Measurements from ENCODE around the gene HYDIN. TPM values are rescaled to one million over a fixed set of nuclear protein-coding genes. Genes with fewer than 3 reads are reported as not detected.

Gene HYDIN
- polyA plus RNA-seq, 1 donor from 2014 or later: 2.2 TPM

DNA sequence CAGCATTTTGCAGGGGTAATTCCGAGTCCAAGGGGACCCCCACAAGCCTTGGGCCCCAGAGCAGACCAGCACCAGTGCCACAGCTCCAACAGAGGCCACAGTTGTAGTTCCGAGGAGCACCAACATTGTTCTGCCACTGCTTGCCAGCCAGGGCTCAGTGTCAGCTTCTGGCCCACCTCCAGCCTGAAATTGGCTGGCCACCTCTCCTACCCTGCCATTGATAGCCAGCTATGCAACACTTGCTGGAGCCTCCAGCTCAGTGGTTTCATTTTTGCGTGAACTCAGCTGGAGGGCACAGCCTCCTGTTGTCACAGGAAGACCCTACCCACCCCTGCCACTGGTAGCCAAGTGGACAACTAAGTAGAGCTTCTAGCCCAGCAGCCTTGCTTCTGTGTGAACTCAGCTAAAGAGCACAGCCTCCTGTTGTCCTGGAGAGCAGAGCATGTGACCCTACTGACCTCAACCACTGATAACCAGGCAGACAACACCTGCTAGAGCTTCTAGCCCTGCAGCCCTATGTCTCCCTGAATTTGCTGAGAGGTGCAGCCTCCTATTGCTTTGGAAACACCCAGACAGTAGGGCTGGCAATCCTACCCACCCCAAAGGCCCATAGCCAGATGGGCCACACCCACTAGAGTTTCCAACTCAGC lies 24.9 kb downstream of the HYDIN start:
- Histone ChIP-seq H3K4me3 (ENCODE audit: low read length) (no peak overlapping the region), H4K20me1 (ENCODE audit: insufficient read depth) (no peaks in the 10 kb centered on the region), H2AFZ (ENCODE audit: low read depth, low read length) (no peak overlapping the region), H3K27me3 (ENCODE audit: insufficient read depth, low read depth, low read length) (no peaks in the 10 kb centered on the region), H3K79me2 (replicated peaks; ENCODE audit: insufficient read depth, low read length) (no peaks in the 10 kb centered on the region), H3K9me3 (ENCODE audit: low read length) (no peaks in the 10 kb centered on the region), H3K4me2 (ENCODE audit: low read length) (no peak overlapping the region), H3K9ac (ENCODE audit: low read length) (no peak overlapping the region), H3F3A (ENCODE audit: insufficient read depth, low read length, poor library complexity, severe bottlenecking) (no peaks in the 10 kb centered on the region), H3K27ac (ENCODE audit: low read length) (no peak overlapping the region), H3K9me2 (ENCODE audit: insufficient read depth, low read length) (no peaks in the 10 kb centered on the region), H3K36me3 (ENCODE audit: insufficient read depth, low read length) (no peaks in the 10 kb centered on the region)
- TF ChIP-seq EP300 (conservative IDR thresholded peaks at IDR 0.05; ENCODE audit: poor library complexity, severe bottlenecking) (no peak), RAD21 (conservative IDR thresholded peaks at IDR 0.05) (no peak)
- TF ChIP-seq, protein P1, sequence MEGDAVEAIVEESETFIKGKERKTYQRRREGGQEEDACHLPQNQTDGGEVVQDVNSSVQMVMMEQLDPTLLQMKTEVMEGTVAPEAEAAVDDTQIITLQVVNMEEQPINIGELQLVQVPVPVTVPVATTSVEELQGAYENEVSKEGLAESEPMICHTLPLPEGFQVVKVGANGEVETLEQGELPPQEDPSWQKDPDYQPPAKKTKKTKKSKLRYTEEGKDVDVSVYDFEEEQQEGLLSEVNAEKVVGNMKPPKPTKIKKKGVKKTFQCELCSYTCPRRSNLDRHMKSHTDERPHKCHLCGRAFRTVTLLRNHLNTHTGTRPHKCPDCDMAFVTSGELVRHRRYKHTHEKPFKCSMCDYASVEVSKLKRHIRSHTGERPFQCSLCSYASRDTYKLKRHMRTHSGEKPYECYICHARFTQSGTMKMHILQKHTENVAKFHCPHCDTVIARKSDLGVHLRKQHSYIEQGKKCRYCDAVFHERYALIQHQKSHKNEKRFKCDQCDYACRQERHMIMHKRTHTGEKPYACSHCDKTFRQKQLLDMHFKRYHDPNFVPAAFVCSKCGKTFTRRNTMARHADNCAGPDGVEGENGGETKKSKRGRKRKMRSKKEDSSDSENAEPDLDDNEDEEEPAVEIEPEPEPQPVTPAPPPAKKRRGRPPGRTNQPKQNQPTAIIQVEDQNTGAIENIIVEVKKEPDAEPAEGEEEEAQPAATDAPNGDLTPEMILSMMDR (IDR thresholded peaks at IDR 0.05; ENCODE audit: poor library complexity, severe bottlenecking): no peak

DNA sequence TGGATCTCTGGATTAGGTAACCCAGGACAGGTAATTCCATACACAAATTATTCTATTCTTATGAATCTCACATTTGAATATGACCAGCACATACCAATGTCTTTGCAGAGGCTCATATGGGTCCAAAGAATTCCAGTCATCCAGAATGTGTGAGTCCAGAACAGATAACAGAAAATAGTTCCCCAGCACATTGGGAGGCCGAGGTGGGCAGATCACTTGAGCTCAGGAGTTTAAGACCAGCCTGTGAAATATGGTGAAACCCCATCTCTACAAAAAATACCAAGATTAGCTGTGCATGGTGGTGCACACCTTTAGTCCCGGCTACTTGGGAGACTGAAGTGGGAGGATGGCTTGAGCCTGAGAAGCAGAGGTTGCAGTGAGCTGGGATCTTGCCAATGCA lies 26.9 kb downstream of the HYDIN start:
- H3F3A ChIP-seq (ENCODE audit: insufficient read depth, low read length, poor library complexity, severe bottlenecking): no peaks in the 10 kb centered on the region
- H3K9me3 ChIP-seq (ENCODE audit: low read length): no peaks in the 10 kb centered on the region
- H3K36me3 ChIP-seq (ENCODE audit: insufficient read depth, low read length): no peaks in the 10 kb centered on the region
- no peaks in the 10 kb centered on the region for H3K79me2 ChIP-seq (replicated peaks; ENCODE audit: insufficient read depth, low read length)
- no peak overlapping the region for H3K27ac ChIP-seq (ENCODE audit: low read length)
- no peak overlapping the region for H3K4me3 ChIP-seq (ENCODE audit: low read length)
- H4K20me1 ChIP-seq (ENCODE audit: insufficient read depth): no peaks in the 10 kb centered on the region
- H3K4me2 ChIP-seq (ENCODE audit: low read length): no peak overlapping the region
- no peaks in the 10 kb centered on the region for H3K27me3 ChIP-seq (ENCODE audit: insufficient read depth, low read depth, low read length)
- H2AFZ ChIP-seq (ENCODE audit: low read depth, low read length): no peak overlapping the region
- no peaks in the 10 kb centered on the region for H3K9me2 ChIP-seq (ENCODE audit: insufficient read depth, low read length)
- TF ChIP-seq MXI1 (conservative IDR thresholded peaks at IDR 0.05; ENCODE audit: poor library complexity, severe bottlenecking) (no peak), TAF1 (IDR thresholded peaks at IDR 0.05; ENCODE audit: low read depth) (no peak), RAD21 (conservative IDR thresholded peaks at IDR 0.05) (no peak), EP300 (conservative IDR thresholded peaks at IDR 0.05; ENCODE audit: poor library complexity, severe bottlenecking) (no peak), EZH2 (IDR thresholded peaks at IDR 0.05; ENCODE audit: borderline replicate concordance, insufficient read depth, low read length, poor library complexity, severe bottlenecking) (no peak), POLR2AphosphoS5 (IDR thresholded peaks at IDR 0.05) (no peak), SMC3 (conservative IDR thresholded peaks at IDR 0.05; ENCODE audit: poor library complexity) (no peak)
- TF ChIP-seq, protein P1 (IDR thresholded peaks at IDR 0.05; ENCODE audit: poor library complexity, severe bottlenecking): no peak
- TF ChIP-seq, protein P2, sequence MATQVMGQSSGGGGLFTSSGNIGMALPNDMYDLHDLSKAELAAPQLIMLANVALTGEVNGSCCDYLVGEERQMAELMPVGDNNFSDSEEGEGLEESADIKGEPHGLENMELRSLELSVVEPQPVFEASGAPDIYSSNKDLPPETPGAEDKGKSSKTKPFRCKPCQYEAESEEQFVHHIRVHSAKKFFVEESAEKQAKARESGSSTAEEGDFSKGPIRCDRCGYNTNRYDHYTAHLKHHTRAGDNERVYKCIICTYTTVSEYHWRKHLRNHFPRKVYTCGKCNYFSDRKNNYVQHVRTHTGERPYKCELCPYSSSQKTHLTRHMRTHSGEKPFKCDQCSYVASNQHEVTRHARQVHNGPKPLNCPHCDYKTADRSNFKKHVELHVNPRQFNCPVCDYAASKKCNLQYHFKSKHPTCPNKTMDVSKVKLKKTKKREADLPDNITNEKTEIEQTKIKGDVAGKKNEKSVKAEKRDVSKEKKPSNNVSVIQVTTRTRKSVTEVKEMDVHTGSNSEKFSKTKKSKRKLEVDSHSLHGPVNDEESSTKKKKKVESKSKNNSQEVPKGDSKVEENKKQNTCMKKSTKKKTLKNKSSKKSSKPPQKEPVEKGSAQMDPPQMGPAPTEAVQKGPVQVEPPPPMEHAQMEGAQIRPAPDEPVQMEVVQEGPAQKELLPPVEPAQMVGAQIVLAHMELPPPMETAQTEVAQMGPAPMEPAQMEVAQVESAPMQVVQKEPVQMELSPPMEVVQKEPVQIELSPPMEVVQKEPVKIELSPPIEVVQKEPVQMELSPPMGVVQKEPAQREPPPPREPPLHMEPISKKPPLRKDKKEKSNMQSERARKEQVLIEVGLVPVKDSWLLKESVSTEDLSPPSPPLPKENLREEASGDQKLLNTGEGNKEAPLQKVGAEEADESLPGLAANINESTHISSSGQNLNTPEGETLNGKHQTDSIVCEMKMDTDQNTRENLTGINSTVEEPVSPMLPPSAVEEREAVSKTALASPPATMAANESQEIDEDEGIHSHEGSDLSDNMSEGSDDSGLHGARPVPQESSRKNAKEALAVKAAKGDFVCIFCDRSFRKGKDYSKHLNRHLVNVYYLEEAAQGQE (IDR thresholded peaks at IDR 0.05; ENCODE audit: borderline replicate concordance): no peak
- H3K9ac ChIP-seq (ENCODE audit: low read length): no peak overlapping the region
